ENCODE results near the gene SPHKAP.

- no peak for TF ChIP-seq CTCF (IDR thresholded peaks at IDR 0.05 in 8 of 11, conservative IDR thresholded peaks at IDR 0.05 in 3 of 11)
- TF ChIP-seq POLR2AphosphoS5 (IDR thresholded peaks at IDR 0.05): no peak
- no peak for TF ChIP-seq POLR2A (IDR thresholded peaks at IDR 0.05)
These were observed 140.5 kb downstream of the SPHKAP start for GRCh38 chr2:228040995-228041394.

All from spleen (tissue), 7 donors.